GM19455 (cell line): Measurements from ENCODE around the gene PDE6C.

Experiments
- ATAC-seq: cut with Tn5 transposase; IDR thresholded peaks from one replicate; pipeline ENCODE4 v1.9.1; 2021; ENCODE audit not compliant: unreplicated experiment

The PDE6C gene

GRCh38 chr10:93593749-93594148 lies 18.6 kb upstream of the PDE6C start:
- no peak for ATAC-seq

- no peak for ATAC-seq
Observed at GRCh38 chr10:93594518-93594917, 17.8 kb upstream of the PDE6C start.

DNA sequence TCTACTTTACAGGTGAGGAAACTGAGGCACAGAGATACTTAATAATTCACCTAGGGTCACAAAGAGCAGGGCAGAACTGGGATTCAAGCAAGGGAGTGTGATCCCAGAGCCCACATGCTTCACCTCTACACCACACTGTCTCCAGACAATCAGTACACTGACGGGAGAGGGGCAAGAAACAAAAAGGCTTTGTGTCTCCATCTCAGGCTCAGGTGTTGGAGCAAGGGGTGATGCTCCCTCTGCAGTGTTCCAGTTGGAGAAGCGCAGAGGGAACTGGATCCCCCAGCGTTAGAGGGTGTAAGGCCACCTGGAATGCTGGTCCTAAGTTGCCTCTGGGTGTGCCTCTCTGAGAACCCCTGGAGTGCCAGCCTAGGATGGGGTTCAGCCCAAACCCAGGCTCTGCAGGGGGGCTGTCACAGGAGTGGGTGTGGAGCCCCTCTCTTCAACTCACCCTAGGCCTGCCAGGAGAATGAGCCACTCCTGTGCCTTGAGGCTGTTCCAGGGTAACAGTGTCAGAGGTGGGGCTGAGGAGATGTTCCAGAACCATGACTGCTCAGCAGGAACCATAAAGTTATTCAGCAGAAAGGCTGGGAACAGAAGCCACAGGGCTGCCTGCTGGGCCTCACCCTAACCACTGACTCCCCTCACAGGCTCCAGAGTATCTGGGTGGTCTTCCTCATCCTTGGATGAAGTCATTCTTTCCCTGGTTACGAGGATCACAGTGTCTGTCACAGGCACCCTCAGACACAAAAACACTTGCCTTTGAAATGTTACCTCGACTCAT lies 16.8 kb upstream of the PDE6C start:
- no peak for ATAC-seq

GRCh38 chr10:93596539-93596938 lies 15.8 kb upstream of the PDE6C start:
- ATAC-seq, result no peak

DNA sequence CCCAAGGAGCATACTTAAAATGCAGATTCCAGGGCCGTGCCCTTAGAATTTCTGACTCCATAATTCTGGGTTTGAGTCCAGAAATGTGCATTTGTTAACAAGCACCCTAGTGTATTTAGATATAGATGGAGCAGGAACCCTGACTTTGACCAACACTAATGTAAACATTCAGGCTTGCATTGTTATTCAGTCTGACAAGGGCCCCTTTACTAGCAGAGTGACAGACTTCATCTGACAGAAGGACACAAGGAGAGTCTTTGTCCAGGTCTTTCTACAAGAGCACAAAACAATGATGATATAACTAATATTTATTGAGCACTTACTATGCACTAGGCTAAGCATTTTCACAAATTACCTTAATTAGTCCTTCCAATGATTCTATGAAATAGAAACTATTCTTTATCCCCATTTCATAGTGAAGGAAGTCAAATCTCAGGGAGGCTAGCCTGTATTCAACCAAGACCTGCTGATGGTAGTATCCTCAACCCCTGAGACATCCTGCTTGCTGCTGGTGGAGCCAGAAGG lies 15.2 kb upstream of the PDE6C start:
- no peak for ATAC-seq

GRCh38 chr10:93598157-93598556 lies 14.2 kb upstream of the PDE6C start:
- ATAC-seq, result no peak

- ATAC-seq, result no peak
Observed at GRCh38 chr10:93599335-93599734, 13.0 kb upstream of the PDE6C start.

- no peak for ATAC-seq
Observed at GRCh38 chr10:93599778-93600177, 12.6 kb upstream of the PDE6C start.

GRCh38 chr10:93600446-93601145 lies 11.7 kb upstream of the PDE6C start:
- ATAC-seq, result no peak

GRCh38 chr10:93601146-93601773 lies 11.1 kb upstream of the PDE6C start, which contains the start of gene RBP4:
TSS of gene RBP4 (minus strand) at chr10:93601235. CDS start at chr10:93601028, 207 bp downstream.
- no peak for ATAC-seq

DNA sequence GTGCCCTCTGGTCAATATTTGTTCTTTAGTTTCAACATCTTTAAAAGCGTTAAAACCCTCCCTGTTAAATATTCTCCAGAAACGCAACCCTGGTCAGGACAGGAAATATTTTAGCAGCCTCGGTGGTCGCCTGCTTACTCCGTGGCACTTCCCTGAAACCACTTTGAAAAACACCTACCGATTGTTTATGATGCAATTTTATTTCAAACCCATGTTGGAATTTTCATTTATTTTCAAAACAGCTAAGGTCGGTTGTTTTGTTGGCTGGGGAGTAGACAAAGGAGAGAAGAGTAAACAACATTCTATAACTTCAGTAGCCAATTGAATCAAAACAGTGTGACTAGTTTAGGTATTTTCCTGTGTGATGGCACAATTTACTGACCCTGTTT lies 10.6 kb upstream of the PDE6C start:
- ATAC-seq, result no peak

DNA sequence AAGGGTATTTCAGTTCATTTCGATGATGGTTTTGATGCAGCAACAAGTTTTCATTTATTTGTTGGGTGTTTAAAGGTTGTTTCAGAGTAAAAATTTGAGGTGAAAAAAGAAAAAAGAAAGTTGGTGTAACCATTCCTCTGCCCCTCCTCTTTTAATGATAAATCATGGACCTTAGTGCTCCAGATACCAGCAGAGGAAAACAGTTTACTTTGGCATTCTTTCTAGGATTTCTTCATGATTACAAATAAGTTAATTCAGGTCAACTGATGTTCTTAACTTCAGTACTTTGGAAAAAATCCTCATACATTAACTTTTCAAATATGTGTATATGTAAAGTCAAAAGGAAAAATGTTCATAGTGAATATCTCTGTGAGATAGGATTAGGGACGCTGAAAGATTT lies 9.3 kb upstream of the PDE6C start:
- no peak for ATAC-seq

DNA sequence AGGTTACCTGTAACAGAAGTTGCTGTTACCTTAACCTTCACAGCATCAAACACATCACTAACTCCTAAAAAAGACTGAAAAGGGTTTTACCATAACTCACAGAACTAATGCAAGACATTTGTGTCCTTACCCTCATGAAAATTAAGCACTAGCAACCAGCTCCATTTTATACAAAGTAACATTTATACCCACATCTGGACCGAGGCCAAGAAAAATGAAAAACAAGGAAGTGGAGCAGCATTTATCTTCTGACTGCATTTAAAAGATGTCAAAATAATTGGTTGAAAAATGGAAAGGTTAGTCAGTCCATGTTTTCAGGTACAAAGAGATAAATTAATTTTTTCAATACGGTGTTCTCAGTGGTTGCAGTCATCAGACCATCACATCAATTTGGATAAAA lies 8.2 kb upstream of the PDE6C start:
- ATAC-seq, result no peak

DNA sequence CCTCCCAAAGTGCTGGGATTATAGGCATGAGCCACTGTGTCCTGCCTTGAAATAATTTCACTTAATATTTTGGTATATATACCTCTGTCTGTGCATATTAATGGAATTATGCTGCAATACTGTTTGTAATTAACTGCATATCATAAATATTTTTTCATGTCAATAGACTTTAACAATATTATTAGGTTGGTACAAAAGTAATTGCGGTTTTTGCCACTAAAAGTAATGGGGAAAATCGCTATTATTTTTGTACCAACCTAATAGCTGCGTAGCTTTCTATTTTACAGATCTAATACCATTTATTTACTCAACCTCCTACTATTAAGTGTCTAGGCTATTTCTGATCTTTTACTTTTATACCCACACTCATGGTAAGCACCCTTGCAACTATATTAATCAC lies 3.9 kb upstream of the PDE6C start:
- no peak for ATAC-seq

- no peak for ATAC-seq
Observed at GRCh38 chr10:93613126-93613525, 789 bp downstream of the PDE6C start.

- no peak for ATAC-seq
Observed at GRCh38 chr10:93614101-93614825, 1.9 kb downstream of the PDE6C start.

DNA sequence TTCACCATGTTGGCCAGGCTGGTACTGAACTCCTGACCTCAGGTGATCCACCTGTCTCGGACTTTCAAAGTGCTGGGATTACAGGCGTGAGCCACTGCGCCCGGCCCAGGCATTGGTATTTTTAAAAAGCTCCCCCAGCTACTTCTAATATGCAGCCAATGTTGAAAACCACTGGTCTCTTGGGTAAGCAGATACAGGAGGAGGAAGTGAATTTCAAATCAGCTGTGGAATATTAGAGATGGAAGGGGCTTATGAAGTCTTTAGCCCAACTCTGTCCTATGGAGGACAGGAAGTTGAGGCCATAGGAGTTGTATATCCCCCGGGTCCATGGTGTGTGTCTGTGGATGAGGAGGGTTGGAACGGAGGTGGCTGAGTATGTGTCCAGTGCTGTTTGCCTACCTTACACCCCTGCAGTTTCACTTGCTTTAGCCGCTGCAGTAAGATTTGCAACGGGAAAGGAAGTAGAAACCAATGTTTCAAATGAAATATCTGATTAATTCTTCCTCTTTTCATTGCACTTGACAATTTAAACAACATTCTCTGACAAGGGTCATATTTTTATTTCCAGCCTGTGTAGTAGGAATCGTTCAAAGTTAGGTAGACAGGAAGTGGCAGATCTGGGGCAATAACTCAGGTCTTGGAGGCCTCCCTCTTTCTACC lies 3.4 kb downstream of the PDE6C start:
- no peak for ATAC-seq

DNA sequence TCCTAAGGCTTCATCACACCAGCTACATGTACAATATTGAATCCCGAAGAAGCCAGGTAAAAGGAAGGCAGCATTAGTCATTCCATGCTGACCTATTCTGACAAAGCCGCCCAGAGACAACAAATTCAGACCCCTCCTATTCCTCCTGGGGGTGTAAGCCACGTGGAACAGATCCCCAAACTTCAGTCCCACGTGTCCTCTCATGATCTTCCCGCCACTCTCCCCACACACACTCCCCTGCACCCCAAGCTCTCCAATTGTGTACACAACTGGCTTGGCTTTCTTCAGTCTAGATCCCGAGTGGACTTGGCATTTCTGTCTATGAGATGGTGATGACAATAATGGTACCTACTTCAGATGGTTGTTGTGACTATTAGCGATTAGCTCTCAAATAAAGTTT lies 8.6 kb downstream of the PDE6C start:
- ATAC-seq, result no peak

DNA sequence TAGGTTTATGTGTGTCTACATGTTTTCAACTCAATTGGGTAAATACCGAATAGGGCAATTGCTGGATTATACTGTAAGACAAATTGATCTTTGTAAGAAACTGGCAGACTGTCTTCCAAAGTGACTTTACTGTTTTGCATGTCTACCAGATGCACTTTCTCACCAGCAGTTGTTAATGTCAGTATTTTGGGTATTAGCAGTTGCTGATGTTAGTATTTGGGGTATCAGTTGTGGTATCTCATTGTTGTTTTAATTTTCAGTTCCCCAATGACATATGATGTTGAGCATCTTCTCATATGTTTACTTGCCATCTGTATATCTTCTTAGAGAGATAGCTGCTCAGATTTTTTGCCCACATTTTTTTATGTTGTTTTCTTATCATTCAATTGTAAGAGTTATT lies 10.6 kb downstream of the PDE6C start:
- ATAC-seq, result peak; percentile 59

- ATAC-seq, result no peak
Observed at GRCh38 chr10:93628858-93629257, 16.5 kb downstream of the PDE6C start.
